Measurements from ENCODE around the gene TICAM2.

- TF ChIP-seq CTCF (optimal IDR thresholded peaks at IDR 0.05 in 1 of 3, IDR thresholded peaks at IDR 0.05 in 1 of 3, conservative IDR thresholded peaks at IDR 0.05 in 1 of 3; ENCODE audit: extremely low read depth in 1 of 3, insufficient read depth in 2 of 3, low read length in 3 of 3), result no peak
- no peak for TF ChIP-seq EZH2 (IDR thresholded peaks at IDR 0.05; ENCODE audit: low read length)
Observed at GRCh38 chr5:115559524-115559923, 42.8 kb downstream of the TICAM2 start.

Data from keratinocyte (primary cell).